Kidney (tissue), 14 donors: Measurements from ENCODE around the gene ARMC6. TPM values are rescaled to one million over a fixed set of nuclear protein-coding genes. Genes with fewer than 3 reads are reported as not detected.

Source experiments
- DNase-seq, 5 donors: peaks; one replicate each; pipeline ENCODE4 v3.0.0-alpha.2; 2013 to 2020
- FAIRE-seq: peaks from 2 replicates; lab custom pipeline; 2012; peaks lifted over from hg19 to GRCh38; lab: Jason Lieb, UNC
- H3K27ac ChIP-seq, 2 donors: one replicate each; pipeline ENCODE4 v1.7.0; 2013; ENCODE audit warnings: low read depth in 2 of 2, low read length in 2 of 2, inconsistent platforms in 1 of 2
- H3K27me3 ChIP-seq: one replicate; pipeline ENCODE4 v1.7.1; 2013; ENCODE audit warnings: low read length, inconsistent platforms; ENCODE audit not compliant: control insufficient read depth, insufficient read depth
- H3K36me3 ChIP-seq, 3 donors: one replicate each; pipeline versions ENCODE4 v1.7.0 to v1.7.1; 2013; ENCODE audit warnings: low read length in 3 of 3, control low read depth in 1 of 3, inconsistent platforms in 1 of 3; ENCODE audit not compliant: insufficient read depth in 3 of 3, control insufficient read depth in 2 of 3
- H3K4me1 ChIP-seq, 3 donors: one replicate each; pipeline versions ENCODE4 v1.7.0 to v1.7.1; 2013; ENCODE audit warnings: low read length in 3 of 3, inconsistent platforms in 1 of 3, low read depth in 1 of 3; ENCODE audit not compliant: control insufficient read depth in 2 of 3, insufficient read depth in 2 of 3
- H3K4me3 ChIP-seq, 3 donors: one replicate each; pipeline versions ENCODE4 v1.7.0 to v1.8.1; 2013; ENCODE audit warnings: low read length in 3 of 3, control low read depth in 1 of 3, inconsistent platforms in 1 of 3
- H3K9ac ChIP-seq, 3 donors: one replicate each; pipeline versions ENCODE4 v1.7.0 to v1.7.1; 2013; ENCODE audit warnings: low read length in 3 of 3, control low read depth in 1 of 3, inconsistent platforms in 1 of 3
- H3K9me3 ChIP-seq, 3 donors: one replicate each; pipeline versions ENCODE4 v1.7.0 to v1.7.1; 2013; ENCODE audit warnings: low read length in 3 of 3, control low read depth in 1 of 3, inconsistent platforms in 1 of 3; ENCODE audit not compliant: control insufficient read depth in 2 of 3, insufficient read depth in 1 of 3
- intact Hi-C: fragments of 100-400 bp; cut with DNase I; formaldehyde crosslinking; loops from one replicate; pipeline ENCODE4 v1.11.1; 2022
- polyA plus RNA-seq: library from polyadenylated mRNA; stranded (reverse); fragments of 350-450 nt; fragmentation: Illumina TruSeq; extraction: RNeasy Lipid Tissue Mini Kit (QIAGEN cat#74804); gene quantifications from one replicate; pipeline ENCODE4 v1.2.3, GENCODE V29; 2014; ENCODE audit warnings: low read depth, low replicate concordance; ENCODE audit not compliant: insufficient read depth
- total RNA-seq: library from RNA; stranded (reverse); fragmentation: NEBNext Ultra II Directional; extraction: Animal tissue kit (Norgen Biotek cat#: 25700); gene quantifications from one replicate; pipeline ENCODE4 v1.2.1, GENCODE V29; 2021
- TF ChIP-seq, protein P1 (sequence below): IDR thresholded peaks from 3 replicates; pipeline ENCODE4 v1.5.1; 2012; ENCODE audit warnings: mild to moderate bottlenecking, moderate library complexity, borderline replicate concordance; ENCODE audit not compliant: insufficient read depth; ENCODE audit errors: extremely low read depth
- donor health status: control.
- donor health status: control.
- donor health status: control.
- donor health status: control.
- donor health status: control.
- donor health status: DM: yes; HTN: yes; CAD: no.
- donor health status: Normal renal cell carcinoma (clear cell type).

Gene ARMC6
- total and polyA plus RNA-seq, 2 donors from 2014 or later: 23.0 to 24.6 TPM

DNA sequence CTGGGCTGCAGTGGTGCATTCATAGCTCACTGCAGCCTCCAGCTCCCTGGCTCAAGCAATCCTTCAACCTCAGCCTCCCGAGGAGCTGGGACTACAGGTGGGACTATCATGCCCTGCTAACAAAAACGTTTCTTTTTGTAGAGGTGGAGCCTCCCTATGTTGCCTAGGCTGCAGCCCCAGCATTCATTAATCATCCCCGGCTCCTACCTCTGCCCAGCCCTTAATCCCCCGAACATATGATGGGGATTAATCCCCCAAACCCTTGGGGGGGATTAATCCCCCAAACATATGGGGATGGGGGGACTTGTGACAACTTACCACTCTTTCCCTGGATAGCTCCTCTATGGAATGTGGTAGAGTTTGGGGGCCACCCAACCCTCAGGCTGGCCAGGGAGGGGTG is 45.9 kb upstream of the ARMC6 start:
- Histone ChIP-seq H3K9ac (no peak overlapping the region), H3K27me3 (no peaks in the 10 kb centered on the region), H3K4me3 (no peak overlapping the region), H3K27ac (no peak overlapping the region), H3K9me3 (no peaks in the 10 kb centered on the region), H3K36me3 (no peaks in the 10 kb centered on the region), H3K4me1 (peaks cover 0 to 5% (median 2%) of the 10 kb centered on the region in 3 donors)
- no peak for DNase-seq
- intact Hi-C loops: no loop called here
- TF ChIP-seq, protein P1, sequence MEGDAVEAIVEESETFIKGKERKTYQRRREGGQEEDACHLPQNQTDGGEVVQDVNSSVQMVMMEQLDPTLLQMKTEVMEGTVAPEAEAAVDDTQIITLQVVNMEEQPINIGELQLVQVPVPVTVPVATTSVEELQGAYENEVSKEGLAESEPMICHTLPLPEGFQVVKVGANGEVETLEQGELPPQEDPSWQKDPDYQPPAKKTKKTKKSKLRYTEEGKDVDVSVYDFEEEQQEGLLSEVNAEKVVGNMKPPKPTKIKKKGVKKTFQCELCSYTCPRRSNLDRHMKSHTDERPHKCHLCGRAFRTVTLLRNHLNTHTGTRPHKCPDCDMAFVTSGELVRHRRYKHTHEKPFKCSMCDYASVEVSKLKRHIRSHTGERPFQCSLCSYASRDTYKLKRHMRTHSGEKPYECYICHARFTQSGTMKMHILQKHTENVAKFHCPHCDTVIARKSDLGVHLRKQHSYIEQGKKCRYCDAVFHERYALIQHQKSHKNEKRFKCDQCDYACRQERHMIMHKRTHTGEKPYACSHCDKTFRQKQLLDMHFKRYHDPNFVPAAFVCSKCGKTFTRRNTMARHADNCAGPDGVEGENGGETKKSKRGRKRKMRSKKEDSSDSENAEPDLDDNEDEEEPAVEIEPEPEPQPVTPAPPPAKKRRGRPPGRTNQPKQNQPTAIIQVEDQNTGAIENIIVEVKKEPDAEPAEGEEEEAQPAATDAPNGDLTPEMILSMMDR: no peak
- no peak for FAIRE-seq

GRCh38 chr19:18989316-18989715 is 44.1 kb upstream of the ARMC6 start:
- intact Hi-C loops: no loop called here
- Histone ChIP-seq H3K9me3 (no peaks in the 10 kb centered on the region), H3K4me3 (no peak overlapping the region), H3K27ac (no peak overlapping the region), H3K36me3 (peaks cover 0 to 15% (median 11%) of the 10 kb centered on the region in 3 donors), H3K4me1 (peaks cover 0 to 5% (median 2%) of the 10 kb centered on the region in 3 donors), H3K27me3 (no peaks in the 10 kb centered on the region), H3K9ac (no peak overlapping the region)
- no peak for DNase-seq
- FAIRE-seq: no peak
- TF ChIP-seq, protein P1: no peak

DNA sequence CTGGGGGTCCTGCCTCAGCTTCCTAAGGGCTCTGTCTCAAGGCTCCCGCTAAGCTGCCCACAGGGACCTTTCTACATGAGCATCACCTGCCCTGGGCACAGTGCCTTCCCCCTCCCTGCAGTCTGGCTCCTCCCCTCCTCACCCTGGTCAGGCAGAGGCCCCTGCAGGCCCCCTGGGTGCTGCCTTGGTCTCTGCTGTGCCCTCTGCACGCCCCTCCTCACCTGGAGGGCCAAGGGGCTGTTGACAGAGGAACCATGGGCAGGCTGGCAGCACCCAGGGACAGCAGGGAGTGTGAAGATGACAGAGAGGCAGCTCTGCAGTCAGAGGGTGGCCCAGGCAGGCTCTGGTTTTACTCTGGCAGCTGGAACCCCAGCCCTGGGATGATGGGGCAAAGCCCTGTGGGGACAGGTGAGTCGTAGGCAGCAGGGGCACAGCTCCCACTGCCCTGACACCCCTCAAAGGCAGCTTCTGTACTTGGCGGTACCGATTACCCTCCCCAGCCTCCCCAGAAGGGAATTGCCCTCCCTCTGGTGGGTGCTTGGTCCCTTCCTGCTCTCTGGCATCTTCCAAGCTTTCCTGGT is 43.2 kb upstream of the ARMC6 start:
- TF ChIP-seq, protein P1: no peak
- H3K27me3 ChIP-seq: no peaks in the 10 kb centered on the region
- no peaks in the 10 kb centered on the region for H3K9me3 ChIP-seq
- H3K4me3 ChIP-seq: no peak overlapping the region
- H3K27ac ChIP-seq: no peak overlapping the region
- peaks cover 0 to 5% (median 2%) of the 10 kb centered on the region in 3 donors for H3K4me1 ChIP-seq
- peaks cover 0 to 15% (median 13%) of the 10 kb centered on the region in 3 donors for H3K36me3 ChIP-seq
- intact Hi-C loops: no loop called here
- DNase-seq (no peak), FAIRE-seq (no peak)
- no peak overlapping the region for H3K9ac ChIP-seq
